Measurements from ENCODE around the gene PDZD7.

The PDZD7 gene

GRCh38 chr10:100965820-100966219 lies 65.1 kb downstream of the PDZD7 start:
- DNase-seq = no peak

GRCh38 chr10:100963826-100964225 lies 67.1 kb downstream of the PDZD7 start:
- DNase-seq = no peak

DNA sequence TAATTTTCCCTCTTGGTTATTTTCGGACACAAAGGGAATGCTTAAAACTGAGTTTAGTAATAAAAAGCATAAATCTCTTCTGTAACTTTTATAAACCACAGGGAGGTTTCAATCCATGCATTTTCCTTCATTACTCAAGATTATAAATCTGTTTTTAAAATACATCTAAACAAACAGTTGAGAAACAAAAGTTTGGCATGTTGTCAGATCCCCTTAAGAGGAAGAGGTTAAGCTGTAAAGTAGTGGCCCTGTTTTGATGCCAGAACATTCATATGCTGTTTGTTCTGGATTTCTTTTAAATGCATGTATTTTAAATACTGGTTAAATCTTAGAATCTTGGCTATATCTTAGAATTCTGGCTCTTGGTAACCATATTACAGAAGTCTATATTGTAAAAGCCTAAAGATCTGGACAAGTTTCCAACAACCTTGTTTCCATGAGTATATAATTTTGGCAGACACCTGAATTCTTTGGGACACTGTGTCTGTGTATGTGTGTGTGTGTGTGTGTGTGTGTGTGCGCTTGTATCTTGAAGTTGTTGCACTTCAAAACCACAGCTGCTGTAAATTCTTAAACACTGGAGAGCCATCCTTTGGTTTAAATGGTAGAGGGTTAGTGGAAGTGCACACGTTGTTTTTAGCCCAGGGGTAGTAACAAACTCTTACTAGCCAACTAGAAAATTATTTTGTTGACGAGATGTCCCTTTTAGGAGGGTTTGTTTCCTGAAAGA lies 68.4 kb downstream of the PDZD7 start:
- DNase-seq = no peak

DNA sequence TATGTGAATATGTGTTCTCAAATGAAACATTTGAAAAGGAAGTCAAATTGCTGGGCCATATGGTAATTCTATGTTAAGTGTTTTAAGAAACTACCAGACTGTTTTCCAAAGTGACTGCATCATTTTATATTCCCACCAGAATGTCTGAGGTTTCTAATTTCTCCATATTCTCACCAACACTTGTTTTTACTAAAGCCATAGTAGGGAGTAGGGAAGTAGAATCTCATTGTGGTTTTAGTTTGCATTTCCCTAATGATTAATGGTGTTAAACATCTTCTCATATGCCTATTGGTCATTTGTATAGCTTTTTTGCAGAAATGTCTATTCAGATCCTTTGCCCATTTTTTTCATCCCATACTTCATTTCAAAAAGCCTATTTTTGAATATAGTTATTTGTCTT lies 70.7 kb downstream of the PDZD7 start:
- no peak for DNase-seq
